ENCODE results near the gene KLRF1. TPM values are rescaled to one million over a fixed set of nuclear protein-coding genes. Genes with fewer than 3 reads are reported as not detected.

The KLRF1 gene
- total RNA-seq, 1 donor from 2014 or later, result 2.7 TPM

DNA sequence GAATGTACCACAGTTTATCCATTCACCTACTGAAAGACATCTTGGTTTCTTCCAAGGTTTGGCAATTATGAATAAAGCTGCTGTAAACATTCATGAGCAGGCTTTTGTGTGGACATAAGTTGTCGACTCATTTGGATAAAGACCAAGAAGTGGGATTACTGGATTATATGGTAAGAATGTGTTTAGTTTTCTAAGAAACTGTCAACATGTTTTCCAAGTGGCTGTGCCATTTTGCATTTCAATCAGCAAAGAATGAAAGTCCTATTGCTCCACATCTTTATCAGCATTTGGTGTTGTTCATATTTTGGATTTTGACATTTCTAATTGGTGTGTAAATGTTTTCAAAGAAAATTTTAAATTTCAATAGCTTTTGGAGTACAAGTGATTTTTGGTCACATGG lies 27.3 kb upstream of the KLRF1 start:
- DNase-seq, result no peak
- H3K36me3 ChIP-seq, result no peaks in the 10 kb centered on the region
- intact Hi-C loops (cut with DNase I), result no loop called here
- ATAC-seq, result no peak
- no peaks in the 10 kb centered on the region for H3K27me3 ChIP-seq
- TF ChIP-seq, protein P1, sequence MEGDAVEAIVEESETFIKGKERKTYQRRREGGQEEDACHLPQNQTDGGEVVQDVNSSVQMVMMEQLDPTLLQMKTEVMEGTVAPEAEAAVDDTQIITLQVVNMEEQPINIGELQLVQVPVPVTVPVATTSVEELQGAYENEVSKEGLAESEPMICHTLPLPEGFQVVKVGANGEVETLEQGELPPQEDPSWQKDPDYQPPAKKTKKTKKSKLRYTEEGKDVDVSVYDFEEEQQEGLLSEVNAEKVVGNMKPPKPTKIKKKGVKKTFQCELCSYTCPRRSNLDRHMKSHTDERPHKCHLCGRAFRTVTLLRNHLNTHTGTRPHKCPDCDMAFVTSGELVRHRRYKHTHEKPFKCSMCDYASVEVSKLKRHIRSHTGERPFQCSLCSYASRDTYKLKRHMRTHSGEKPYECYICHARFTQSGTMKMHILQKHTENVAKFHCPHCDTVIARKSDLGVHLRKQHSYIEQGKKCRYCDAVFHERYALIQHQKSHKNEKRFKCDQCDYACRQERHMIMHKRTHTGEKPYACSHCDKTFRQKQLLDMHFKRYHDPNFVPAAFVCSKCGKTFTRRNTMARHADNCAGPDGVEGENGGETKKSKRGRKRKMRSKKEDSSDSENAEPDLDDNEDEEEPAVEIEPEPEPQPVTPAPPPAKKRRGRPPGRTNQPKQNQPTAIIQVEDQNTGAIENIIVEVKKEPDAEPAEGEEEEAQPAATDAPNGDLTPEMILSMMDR (IDR thresholded peaks at IDR 0.05), result no peak
- H3K4me1 ChIP-seq, result peaks cover 8% of the 10 kb centered on the region
- no peaks in the 10 kb centered on the region for H3K9me3 ChIP-seq
- no peak overlapping the region for H3K27ac ChIP-seq
- H3K4me3 ChIP-seq, result no peak overlapping the region

DNA sequence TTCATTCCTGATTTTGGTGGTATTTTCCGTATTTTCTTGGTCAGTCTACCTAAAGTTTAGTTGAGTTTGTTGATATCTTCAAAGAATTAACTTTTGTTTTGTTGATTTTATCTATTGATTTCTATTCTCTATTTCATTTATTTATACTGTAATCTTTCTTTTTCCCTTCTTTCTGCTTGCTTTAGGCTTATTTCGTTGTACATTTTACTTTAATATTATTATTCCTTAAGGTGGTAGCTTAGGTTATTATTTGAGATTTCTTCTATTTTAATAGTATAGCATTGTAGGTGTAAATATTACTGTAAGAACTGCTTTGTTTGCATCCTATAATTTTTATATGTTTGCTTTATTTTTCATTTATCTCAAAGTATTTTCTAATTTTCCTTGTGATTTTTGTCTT lies 21.4 kb upstream of the KLRF1 start:
- Histone ChIP-seq H3K36me3 (no peaks in the 10 kb centered on the region), H3K27ac (no peak overlapping the region), H3K27me3 (no peaks in the 10 kb centered on the region), H3K9me3 (no peaks in the 10 kb centered on the region), H3K4me3 (no peak overlapping the region), H3K4me1 (no peaks in the 10 kb centered on the region)
- ATAC-seq (no peak), DNase-seq (no peak)
- intact Hi-C loops (cut with DNase I), result no loop called here
- TF ChIP-seq, protein P1 (IDR thresholded peaks at IDR 0.05), result no peak

DNA sequence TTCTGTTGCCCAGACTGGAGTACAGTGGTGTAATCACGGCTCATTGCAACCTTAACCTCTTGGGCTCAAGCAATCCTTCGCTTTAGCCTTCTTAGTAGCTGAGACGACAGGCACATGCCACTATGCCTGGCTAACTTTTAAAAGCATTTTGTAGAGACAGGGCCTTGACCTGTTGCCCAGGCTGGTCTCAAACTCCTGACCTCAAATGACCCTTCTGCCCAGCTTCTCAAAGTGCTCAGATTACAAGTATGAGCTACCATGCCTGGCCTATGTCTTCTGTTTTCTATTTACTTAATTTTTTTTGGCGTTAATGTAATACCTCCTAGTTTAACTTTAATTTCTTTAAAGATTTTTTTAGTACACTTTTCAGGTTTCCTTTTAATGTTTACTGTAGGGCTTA lies 20.6 kb upstream of the KLRF1 start:
- H3K4me3 ChIP-seq, result no peak overlapping the region
- no peak for DNase-seq
- intact Hi-C loops (cut with DNase I), result no loop called here
- TF ChIP-seq, protein P1 (IDR thresholded peaks at IDR 0.05), result no peak
- H3K27ac ChIP-seq, result no peak overlapping the region
- no peaks in the 10 kb centered on the region for H3K4me1 ChIP-seq
- no peak for ATAC-seq
- no peaks in the 10 kb centered on the region for H3K9me3 ChIP-seq
- H3K36me3 ChIP-seq, result no peaks in the 10 kb centered on the region
- H3K27me3 ChIP-seq, result no peaks in the 10 kb centered on the region

DNA sequence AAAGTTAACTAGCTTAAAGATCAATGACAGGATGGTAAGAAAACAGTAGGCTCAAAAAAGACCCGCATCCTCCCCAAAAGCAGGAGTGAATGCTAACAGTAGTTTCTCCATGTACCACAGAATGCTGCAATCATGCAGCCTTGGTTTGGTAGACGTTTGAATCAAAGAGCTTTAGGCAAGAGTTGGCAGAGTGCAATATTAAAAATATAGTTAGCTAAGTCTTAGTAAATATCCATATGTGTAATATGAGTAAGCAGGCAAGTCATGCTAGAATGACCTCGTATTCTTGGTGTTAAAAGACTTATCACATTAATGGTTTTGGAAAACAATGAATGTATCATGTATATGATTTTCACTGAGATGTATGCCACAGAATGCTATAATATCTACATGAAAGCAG lies 18.8 kb upstream of the KLRF1 start:
- TF ChIP-seq, protein P1 (IDR thresholded peaks at IDR 0.05), result no peak
- Histone ChIP-seq H3K27me3 (no peaks in the 10 kb centered on the region), H3K36me3 (no peaks in the 10 kb centered on the region), H3K9me3 (no peaks in the 10 kb centered on the region), H3K4me3 (no peak overlapping the region), H3K4me1 (no peaks in the 10 kb centered on the region), H3K27ac (no peak overlapping the region)
- intact Hi-C loops (cut with DNase I), result no loop called here
- ATAC-seq, result no peak
- no peak for DNase-seq

DNA sequence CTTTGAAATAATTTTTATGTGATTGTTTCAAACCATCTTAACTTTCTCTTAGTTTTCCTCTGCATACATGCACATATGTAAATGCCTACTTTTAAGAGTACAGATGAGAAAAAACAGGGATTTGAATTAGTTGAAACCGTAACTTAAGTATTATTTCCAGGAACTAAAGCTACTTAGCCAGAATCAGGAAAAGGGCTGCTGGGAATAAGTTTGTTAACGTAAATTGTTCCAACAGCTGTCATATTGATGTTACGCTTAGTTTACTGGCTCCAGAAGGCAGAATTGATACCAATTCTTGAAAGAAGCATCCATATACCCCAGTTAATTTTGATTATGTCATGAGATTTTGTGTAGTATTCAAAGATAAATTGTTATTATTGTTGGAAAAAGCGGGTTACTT lies 17.9 kb upstream of the KLRF1 start:
- TF ChIP-seq, protein P1 (IDR thresholded peaks at IDR 0.05), result no peak
- DNase-seq, result no peak
- Histone ChIP-seq H3K4me3 (no peak overlapping the region), H3K36me3 (no peaks in the 10 kb centered on the region), H3K9me3 (no peaks in the 10 kb centered on the region), H3K27ac (no peak overlapping the region), H3K27me3 (no peaks in the 10 kb centered on the region), H3K4me1 (peaks cover 5% of the 10 kb centered on the region)
- no peak for ATAC-seq
- intact Hi-C loops (cut with DNase I), result no loop called here

DNA sequence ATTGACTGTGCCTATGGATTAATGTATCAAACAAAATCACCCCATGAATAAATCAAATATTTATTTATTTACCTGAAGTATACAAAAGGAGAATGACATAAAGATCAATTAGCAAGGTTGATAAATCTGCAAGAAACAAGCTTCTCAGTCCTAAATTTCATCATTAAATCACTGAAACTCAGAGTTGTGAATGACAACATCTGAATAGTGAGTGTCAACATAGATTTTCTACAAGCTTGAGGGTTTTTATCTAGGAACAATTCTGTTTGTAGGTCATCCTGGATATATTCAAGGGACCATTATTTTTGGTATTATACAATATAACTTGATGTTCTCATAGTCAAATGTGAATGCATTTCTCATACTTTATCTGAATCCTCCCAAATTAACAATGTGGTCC lies 17.4 kb upstream of the KLRF1 start:
- Histone ChIP-seq H3K27ac (no peak overlapping the region), H3K4me1 (peaks cover 5% of the 10 kb centered on the region), H3K9me3 (no peaks in the 10 kb centered on the region), H3K27me3 (no peaks in the 10 kb centered on the region), H3K4me3 (no peak overlapping the region), H3K36me3 (no peaks in the 10 kb centered on the region)
- TF ChIP-seq, protein P1 (IDR thresholded peaks at IDR 0.05), result no peak
- intact Hi-C loops (cut with DNase I), result loop anchor here (10.0 kb wide), 1 partner anchor 105 kb away; no protein-coding TSS in a partner anchor
- DNase-seq (no peak), ATAC-seq (no peak)
